ENCODE data around the gene ARHGEF9. TPM values are rescaled to one million over a fixed set of nuclear protein-coding genes. Genes with fewer than 3 reads are reported as not detected.

The ARHGEF9 gene
- total and polyA plus RNA-seq, 2 donors (not counting 1 experiment from before 2014, with no cell fraction given), result 11.5 to 18.5 TPM

GRCh38 chrX:63785708-63786040 is 660 bp upstream of the ARHGEF9 start:
- Histone ChIP-seq H2AFZ (ENCODE audit: low read length) (no peak overlapping the region), H3K79me2 (ENCODE audit: control insufficient read depth, insufficient read depth, low read length) (no peaks in the 10 kb centered on the region), H3K4me1 (ENCODE audit: control insufficient read depth, extremely low read depth, insufficient read depth, low read length) (no peaks in the 10 kb centered on the region), H3K4me3 (replicated peaks in 1 of 4; ENCODE audit: control extremely low read depth in 1 of 4, insufficient read depth in 1 of 4, low read depth in 3 of 4, low read length in 4 of 4) (peak overlapping the region in 2 of 4 experiments; percentile 54 to 55), H3K27me3 (ENCODE audit: control insufficient read depth, insufficient read depth, low read length) (no peaks in the 10 kb centered on the region), H4K20me1 (ENCODE audit: control insufficient read depth, extremely low read depth, insufficient read depth, low read length) (no peaks in the 10 kb centered on the region), H3K9me3 (ENCODE audit: control insufficient read depth, insufficient read depth, low read depth, low read length) (no peaks in the 10 kb centered on the region), H3K9ac (ENCODE audit: insufficient read depth, low read length) (no peak overlapping the region), H3K27ac (ENCODE audit: insufficient read depth, low read length) (no peak overlapping the region), H3K36me3 (ENCODE audit: control insufficient read depth, insufficient read depth, low read length) (no peaks in the 10 kb centered on the region), H3K4me2 (ENCODE audit: extremely low read depth, insufficient read depth, low read length) (no peak overlapping the region)
- no peak for TF ChIP-seq CTCF (conservative IDR thresholded peaks at IDR 0.05 in 1 of 2, IDR thresholded peaks at IDR 0.05 in 1 of 2; ENCODE audit: low read depth in 1 of 2, low read length in 2 of 2)
- no peak for TF ChIP-seq EZH2 (IDR thresholded peaks at IDR 0.05; ENCODE audit: low read length, missing control alignments)
- no peak for DNase-seq (ENCODE audit: low read depth in 2 of 2)

- TF ChIP-seq EZH2 (IDR thresholded peaks at IDR 0.05; ENCODE audit: low read length, missing control alignments) (no peak), CTCF (conservative IDR thresholded peaks at IDR 0.05 in 1 of 2, IDR thresholded peaks at IDR 0.05 in 1 of 2; ENCODE audit: low read depth in 1 of 2, low read length in 2 of 2) (no peak)
- H3K79me2 ChIP-seq (ENCODE audit: control insufficient read depth, insufficient read depth, low read length), result no peaks in the 10 kb centered on the region
- H2AFZ ChIP-seq (ENCODE audit: low read length), result no peak overlapping the region
- H3K9ac ChIP-seq (ENCODE audit: insufficient read depth, low read length), result no peak overlapping the region
- H3K4me3 ChIP-seq (replicated peaks in 1 of 4; ENCODE audit: control extremely low read depth in 1 of 4, insufficient read depth in 1 of 4, low read depth in 3 of 4, low read length in 4 of 4), result peak overlapping the region in 2 of 4 experiments; percentile 54 to 55
- no peaks in the 10 kb centered on the region for H3K4me1 ChIP-seq (ENCODE audit: control insufficient read depth, extremely low read depth, insufficient read depth, low read length)
- no peak overlapping the region for H3K27ac ChIP-seq (ENCODE audit: insufficient read depth, low read length)
- H4K20me1 ChIP-seq (ENCODE audit: control insufficient read depth, extremely low read depth, insufficient read depth, low read length), result no peaks in the 10 kb centered on the region
- no peaks in the 10 kb centered on the region for H3K27me3 ChIP-seq (ENCODE audit: control insufficient read depth, insufficient read depth, low read length)
- H3K36me3 ChIP-seq (ENCODE audit: control insufficient read depth, insufficient read depth, low read length), result no peaks in the 10 kb centered on the region
- no peak for DNase-seq (ENCODE audit: low read depth in 2 of 2)
- no peak overlapping the region for H3K4me2 ChIP-seq (ENCODE audit: extremely low read depth, insufficient read depth, low read length)
- H3K9me3 ChIP-seq (ENCODE audit: control insufficient read depth, insufficient read depth, low read depth, low read length), result no peaks in the 10 kb centered on the region
Observed at GRCh38 chrX:63784346-63784901, 590 bp downstream of the ARHGEF9 start.

GRCh38 chrX:63782515-63782914 is 2.5 kb downstream of the ARHGEF9 start:
- Histone ChIP-seq H3K4me3 (replicated peaks in 1 of 4; ENCODE audit: control extremely low read depth in 1 of 4, insufficient read depth in 1 of 4, low read depth in 3 of 4, low read length in 4 of 4) (no peak overlapping the region), H3K79me2 (ENCODE audit: control insufficient read depth, insufficient read depth, low read length) (no peaks in the 10 kb centered on the region), H3K27me3 (ENCODE audit: control insufficient read depth, insufficient read depth, low read length) (no peaks in the 10 kb centered on the region), H3K36me3 (ENCODE audit: control insufficient read depth, insufficient read depth, low read length) (no peaks in the 10 kb centered on the region), H3K4me1 (ENCODE audit: control insufficient read depth, extremely low read depth, insufficient read depth, low read length) (no peaks in the 10 kb centered on the region), H3K9ac (ENCODE audit: insufficient read depth, low read length) (no peak overlapping the region), H3K4me2 (ENCODE audit: extremely low read depth, insufficient read depth, low read length) (no peak overlapping the region), H3K9me3 (ENCODE audit: control insufficient read depth, insufficient read depth, low read depth, low read length) (no peaks in the 10 kb centered on the region), H2AFZ (ENCODE audit: low read length) (no peak overlapping the region), H4K20me1 (ENCODE audit: control insufficient read depth, extremely low read depth, insufficient read depth, low read length) (no peaks in the 10 kb centered on the region), H3K27ac (ENCODE audit: insufficient read depth, low read length) (no peak overlapping the region)
- no peak for DNase-seq (ENCODE audit: low read depth in 2 of 2)
- TF ChIP-seq CTCF (conservative IDR thresholded peaks at IDR 0.05 in 1 of 2, IDR thresholded peaks at IDR 0.05 in 1 of 2; ENCODE audit: low read depth in 1 of 2, low read length in 2 of 2) (no peak), EZH2 (IDR thresholded peaks at IDR 0.05; ENCODE audit: low read length, missing control alignments) (no peak)

Data from fibroblast of lung (primary cell).